H1 (cell line): ENCODE results near the gene CLBA1. TPM values are rescaled to one million over a fixed set of nuclear protein-coding genes. Genes with fewer than 3 reads are reported as not detected.

Experiments
- CTCF ChIA-PET: fragments of 300-600 bp; sonication (Branson Sonifier 250); formaldehyde crosslinking; loops from one replicate; lab custom pipeline; 2021; ENCODE audit not compliant: partially characterized antibody; lab: Charles Lee
- POLR2A ChIA-PET: fragments of 300-600 bp; sonication (Branson Sonifier 250); formaldehyde crosslinking; loops from one replicate; lab custom pipeline; 2021; ENCODE audit warnings: inconsistent platforms; ENCODE audit not compliant: partially characterized antibody; lab: Charles Lee
- DNase-seq, 2 experiments: peaks; one replicate each; pipeline versions ENCODE4 v3.0.0 to v3.0.0-alpha.2; 2010 to 2022; ENCODE audit warnings: low spot score in 2 of 2, low read depth in 1 of 2, mixed read lengths in 1 of 2
- FAIRE-seq: peaks from 2 replicates; lab custom pipeline; 2011; peaks lifted over from hg19 to GRCh38; lab: Jason Lieb, UNC
- H2AFZ ChIP-seq: 2 replicates; pipeline ENCODE4 v1.8.1; 2012; ENCODE audit warnings: low read length, inconsistent platforms
- H2AK5ac ChIP-seq: 2 replicates; pipeline ENCODE4 v1.6.1; 2013; ENCODE audit warnings: low read depth, low read length
- H2BK120ac ChIP-seq: replicated peaks from 2 replicates; pipeline ENCODE3; 2013; ENCODE audit warnings: low read depth, low read length, inconsistent platforms
- H2BK12ac ChIP-seq: 2 replicates; pipeline ENCODE4 v1.6.1; 2013; ENCODE audit warnings: low read depth, low read length
- H2BK15ac ChIP-seq: 2 replicates; pipeline ENCODE4 v1.6.1; 2013; ENCODE audit warnings: low read length
- H2BK20ac ChIP-seq: 2 replicates; pipeline ENCODE4 v1.6.1; 2013; ENCODE audit warnings: low read length
- H2BK5ac ChIP-seq: 2 replicates; pipeline ENCODE4 v1.6.1; 2013; ENCODE audit warnings: low read depth, low read length
- H3K14ac ChIP-seq: 2 replicates; pipeline ENCODE4 v1.6.1; 2013; ENCODE audit warnings: inconsistent platforms; ENCODE audit not compliant: insufficient read length
- H3K18ac ChIP-seq: 2 replicates; pipeline ENCODE4 v1.6.1; 2013; ENCODE audit warnings: low read length; ENCODE audit errors: extremely low read depth
- H3K23ac ChIP-seq: 2 replicates; pipeline ENCODE4 v1.6.1; 2013; ENCODE audit warnings: inconsistent platforms; ENCODE audit not compliant: insufficient read length
- H3K23me2 ChIP-seq: 2 replicates; pipeline ENCODE4 v1.6.1; 2013; ENCODE audit warnings: low read depth, low read length
- H3K27ac ChIP-seq: 2 replicates; pipeline ENCODE4 v1.6.1; 2011; ENCODE audit warnings: low read depth, low read length, inconsistent platforms
- H3K27me3 ChIP-seq, 4 experiments: replicated peaks in 1 of 4; 1 replicate in 1 of 4; 2 replicates in 3 of 4; pipeline versions ENCODE4 v1.6.1 to v1.8.1; 2011 to 2013; ENCODE audit warnings: low read length in 3 of 4, mild to moderate bottlenecking in 3 of 4, inconsistent platforms in 2 of 4, mixed read lengths in 2 of 4, moderate library complexity in 1 of 4; ENCODE audit not compliant: control insufficient read depth in 3 of 4, insufficient read depth in 3 of 4; ENCODE audit errors: extremely low read depth in 1 of 4
- H3K36me3 ChIP-seq, 4 experiments: 2 replicates each; pipeline versions ENCODE4 v1.6.1 to v1.8.1; 2011 to 2013; ENCODE audit warnings: mild to moderate bottlenecking in 4 of 4, low read length in 3 of 4, moderate library complexity in 2 of 4, control low read depth in 1 of 4, inconsistent platforms in 1 of 4; ENCODE audit not compliant: insufficient read depth in 4 of 4, control insufficient read depth in 2 of 4
- H3K4ac ChIP-seq: replicated peaks from 2 replicates; pipeline ENCODE3; 2013; ENCODE audit warnings: low read length, low read depth, mixed read lengths, inconsistent platforms; ENCODE audit not compliant: insufficient read length
- H3K4me1 ChIP-seq, 4 experiments: replicated peaks in 1 of 4; 1 replicate in 1 of 4; 2 replicates in 3 of 4; pipeline versions ENCODE4 v1.6.1 to v1.8.1; 2011 to 2013; ENCODE audit warnings: low read length in 3 of 4, inconsistent platforms in 2 of 4, mixed read lengths in 1 of 4; ENCODE audit not compliant: insufficient read depth in 4 of 4, control insufficient read depth in 3 of 4
- H3K4me2 ChIP-seq, 2 experiments: 2 replicates each; pipeline versions ENCODE4 v1.6.1 to v1.8.1; 2011 to 2013; ENCODE audit warnings: low read depth in 2 of 2, low read length in 2 of 2, control low read depth in 1 of 2, inconsistent platforms in 1 of 2, mild to moderate bottlenecking in 1 of 2; ENCODE audit not compliant: insufficient read depth in 1 of 2
- H3K4me3 ChIP-seq, 4 experiments: fragments of 200-600, 300-600 bp in 1 of 4; sonication (generic), shearing (Covaris generic), sonication (Bioruptor Twin) in 1 of 4; 2 replicates each; pipeline versions ENCODE4 v1.5.1 to v1.8.1; 2011 to 2016; ENCODE audit warnings: low read length in 4 of 4, low read depth in 3 of 4, control low read depth in 2 of 4, inconsistent platforms in 2 of 4, mild to moderate bottlenecking in 2 of 4, mixed read lengths in 1 of 4, moderate library complexity in 1 of 4; ENCODE audit not compliant: insufficient read depth in 2 of 4; ENCODE audit errors: extremely low read depth in 1 of 4
- H3K56ac ChIP-seq: replicated peaks from 2 replicates; pipeline ENCODE3; 2013; ENCODE audit warnings: low read depth, mild to moderate bottlenecking, mixed read lengths, low read length, inconsistent platforms; ENCODE audit not compliant: insufficient read length
- H3K79me1 ChIP-seq: 2 replicates; pipeline ENCODE4 v1.6.1; 2013; ENCODE audit warnings: low read depth, low read length, control low read depth
- H3K79me2 ChIP-seq, 2 experiments: 2 replicates each; pipeline versions ENCODE4 v1.6.1 to v1.8.1; 2012 to 2013; ENCODE audit warnings: low read length in 2 of 2, mild to moderate bottlenecking in 2 of 2, inconsistent platforms in 1 of 2; ENCODE audit not compliant: insufficient read depth in 2 of 2, control insufficient read depth in 1 of 2
- H3K9ac ChIP-seq, 4 experiments: replicated peaks in 1 of 4; 1 replicate in 1 of 4; 2 replicates in 3 of 4; pipeline versions ENCODE4 v1.6.1 to v1.8.1; 2011 to 2013; ENCODE audit warnings: low read depth in 3 of 4, low read length in 3 of 4, control low read depth in 2 of 4, mild to moderate bottlenecking in 2 of 4, moderate library complexity in 2 of 4, inconsistent platforms in 1 of 4; ENCODE audit errors: extremely low read depth in 1 of 4
- H3K9me3 ChIP-seq, 2 experiments: 2 replicates each; pipeline versions ENCODE4 v1.6.1 to v1.8.1; 2012 to 2013; ENCODE audit warnings: mild to moderate bottlenecking in 2 of 2, moderate library complexity in 2 of 2, control low read depth in 1 of 2, inconsistent platforms in 1 of 2, low read depth in 1 of 2, low read length in 1 of 2, mixed read lengths in 1 of 2; ENCODE audit not compliant: insufficient read depth in 2 of 2
- H4K20me1 ChIP-seq, 2 experiments: replicated peaks in 1 of 2; 2 replicates each; pipeline versions ENCODE3 to v1.8.1; 2011 to 2013; ENCODE audit warnings: inconsistent platforms in 2 of 2, low read length in 2 of 2, mild to moderate bottlenecking in 1 of 2; ENCODE audit not compliant: insufficient read depth in 2 of 2, control insufficient read depth in 1 of 2
- H4K5ac ChIP-seq: 2 replicates; pipeline ENCODE4 v1.6.1; 2013; ENCODE audit warnings: low read length, low read depth, mixed read lengths, inconsistent platforms; ENCODE audit not compliant: insufficient read length
- H4K8ac ChIP-seq: 2 replicates; pipeline ENCODE4 v1.8.0; 2013; ENCODE audit warnings: mild to moderate bottlenecking, moderate library complexity, low read length, inconsistent platforms; ENCODE audit not compliant: insufficient read depth; ENCODE audit errors: extremely low read depth
- H4K91ac ChIP-seq: replicated peaks from 2 replicates; pipeline ENCODE3; 2013; ENCODE audit warnings: low read length, mixed read lengths, inconsistent platforms; ENCODE audit not compliant: insufficient read length
- CBX8 ChIP-seq: fragments of 300-800, 300-1000 bp; sonication (generic); IDR thresholded peaks from 2 replicates; pipeline ENCODE4 v1.7.1; 2016; ENCODE audit warnings: low read depth, low read length, borderline replicate concordance
- CEBPB ChIP-seq: IDR thresholded peaks from 2 replicates; pipeline ENCODE4 v1.6.1; 2012; ENCODE audit warnings: low read depth, low read length
- CHD1 ChIP-seq: IDR thresholded peaks from 2 replicates; pipeline ENCODE4 v1.6.1; 2012; ENCODE audit warnings: low read depth, low read length, improper control_type of control experiment
- EGR1 ChIP-seq: IDR thresholded peaks from 2 replicates; pipeline ENCODE4 v1.6.1; 2011; ENCODE audit warnings: low read depth, low read length, borderline replicate concordance
- EP300 ChIP-seq, 2 experiments: IDR thresholded peaks; 1 replicate in 1 of 2; 2 replicates in 1 of 2; pipeline ENCODE4 v1.6.1; 2011 to 2012; ENCODE audit warnings: low read depth in 2 of 2, low read length in 2 of 2, mild to moderate bottlenecking in 2 of 2, borderline replicate concordance in 1 of 2, inconsistent platforms in 1 of 2, moderate library complexity in 1 of 2
- KDM4A ChIP-seq: IDR thresholded peaks from one replicate; pipeline ENCODE4 v1.7.1; 2012; ENCODE audit warnings: low read depth, mild to moderate bottlenecking, moderate library complexity, low read length, inconsistent platforms; ENCODE audit not compliant: severe bottlenecking
- KDM5A ChIP-seq: fragments of 200-600 bp; IDR thresholded peaks from 2 replicates; pipeline ENCODE4 v1.7.1; 2012; ENCODE audit warnings: mild to moderate bottlenecking, low read length, inconsistent platforms, mixed read lengths
- MAFK ChIP-seq: IDR thresholded peaks from 2 replicates; pipeline ENCODE4 v1.6.1; 2012; ENCODE audit warnings: low read depth, mild to moderate bottlenecking, improper control_type of control experiment, low read length
- NRF1 ChIP-seq: IDR thresholded peaks from 2 replicates; pipeline ENCODE4 v1.6.1; 2011; ENCODE audit warnings: mild to moderate bottlenecking, low read depth, low read length, improper control_type of control experiment
- PHF8 ChIP-seq: fragments of 200-600 bp; sonication (generic); conservative IDR thresholded peaks from 2 replicates; pipeline ENCODE4 v1.7.1; 2012; ENCODE audit warnings: low read depth, mild to moderate bottlenecking, inconsistent platforms, low read length, moderate library complexity
- SIRT6 ChIP-seq: IDR thresholded peaks from one replicate; pipeline ENCODE4 v1.7.1; 2012; ENCODE audit warnings: low read length, inconsistent platforms
- SP2 ChIP-seq: IDR thresholded peaks from 2 replicates; pipeline ENCODE4 v1.6.1; 2012; ENCODE audit warnings: mild to moderate bottlenecking, low read length, inconsistent platforms
- SP4 ChIP-seq: IDR thresholded peaks from 2 replicates; pipeline ENCODE4 v1.6.1; 2012; ENCODE audit warnings: low read length, inconsistent platforms
- TBP ChIP-seq: IDR thresholded peaks from 2 replicates; pipeline ENCODE4 v1.6.1; 2011; ENCODE audit warnings: low read depth, low read length, improper control_type of control experiment
- WGBS, 2 experiments: shearing (Covaris generic) in 1 of 2; methylation state at CpG; one replicate each; pipeline versions ENCODE4 v1.1.6 to v1.1.7; 2013 to 2015; ENCODE audit warnings: low lambda C conversion rate in 2 of 2, mixed read lengths in 2 of 2, inconsistent platforms in 1 of 2, low coverage in 1 of 2, missing lambda C conversion rate in 1 of 2; ENCODE audit not compliant: insufficient replicate concordance in 2 of 2, insufficient coverage in 1 of 2, insufficient read length in 1 of 2; ENCODE audit errors: extremely low coverage in 1 of 2, missing lambda C conversion rate in 1 of 2; 5-methylcytosine and 5-hydroxymethylcytosine counted together
- polyA plus RNA-seq, 7 experiments: library from polyadenylated mRNA; depleted of rRNA in 3 of 7; stranded (reverse) in 5 of 7; unstranded in 2 of 7; fragments of >200 nt in 5 of 7; fragments of 200-250 nt in 2 of 7; gene quantifications; 1 replicate in 5 of 7; 2 replicates in 1 of 7; 4 replicates in 1 of 7; pipeline versions ENCODE4 v1.2.1 to v1.2.3, GENCODE V29; 2011 to 2013; ENCODE audit warnings: missing spikeins in 2 of 7, mixed read lengths in 2 of 7
- total RNA-seq: library from RNA; stranded (reverse); fragmentation: NEBNext Ultra II Directional; extraction: Animal tissue kit (Norgen Biotek cat#: 25700); gene quantifications from 2 replicates; pipeline ENCODE4 v1.2.1, GENCODE V29; 2021
- TF ChIP-seq, protein P1 (sequence below): IDR thresholded peaks from 2 replicates; pipeline ENCODE4 v1.6.1; 2011; ENCODE audit warnings: low read depth, mild to moderate bottlenecking, low read length; ENCODE audit not compliant: insufficient read depth

CLBA1 gene
- total and polyA plus RNA-seq, 2 of the 8 experiments (the other 6 are each of a cell fraction or from before 2014, with no cell fraction given) = 1.6 to 2.4 TPM

GRCh38 chr14:104973135-104973384, 12.5 kb upstream of the CLBA1 start:
- Histone ChIP-seq H3K23me2 (peaks cover 5% of the 10 kb centered on the region; the same call in 1 of the 2 replicates), H4K91ac (no peak overlapping the region), H3K18ac (no peak overlapping the region; the same call in 1 of the 2 replicates), H3K4me3 (no peak overlapping the region), H2BK5ac (no peak overlapping the region), H3K14ac (no peak overlapping the region), H3K9me3 (no peaks in the 10 kb centered on the region), H2AFZ (no peak overlapping the region), H2BK15ac (0 out of 2 replicates have a peak overlapping the region, but pooled peaks have one; percentile 46), H3K79me2 (no peaks in the 10 kb centered on the region), H3K4me1 (peaks cover 0 to 18% (median 9%) of the 10 kb centered on the region in 4 experiments; a peak in 5 of 7 replicates), H3K36me3 (no peaks in the 10 kb centered on the region), H3K23ac (no peak overlapping the region), H3K27ac (no peak overlapping the region), H3K79me1 (no peaks in the 10 kb centered on the region), H3K9ac (no peak overlapping the region), H3K56ac (no peak overlapping the region), H4K5ac (no peak overlapping the region), H2AK5ac (no peak overlapping the region), H4K20me1 (peaks cover 4 to 5% of the 10 kb centered on the region in 2 experiments), H4K8ac (no peak overlapping the region; the same call in 1 of the 2 replicates), H2BK120ac (no peak overlapping the region), H2BK20ac (no peak overlapping the region; the same call in 1 of the 2 replicates), H2BK12ac (peak overlapping the region; percentile 50; the same call in 1 of the 2 replicates), H3K4me2 (no peak overlapping the region), H3K27me3 (peaks cover 15 to 18% (median 18%) of the 10 kb centered on the region in 4 experiments; a peak in 6 of 7 replicates), H3K4ac (peak overlapping the region; percentile 78)
- POLR2A ChIA-PET = no interaction called here
- CTCF ChIA-PET = interaction anchor here (0.7 to 11.5 kb wide), 9 partner anchors 38 to 109 kb away, joined by 3 to 161 read pairs (median 4); no protein-coding TSS in a partner anchor
- FAIRE-seq = no peak
- DNase-seq = no peak
- WGBS, 2 experiments = 73% methylated on average over 11 of the region's 12 CpGs; no CpG with 5 or more reads in 1 of the 2 experiments
- TF ChIP-seq SIRT6 = no peak
- no peak for TF ChIP-seq TBP
- no peak for TF ChIP-seq KDM4A
- no peak for TF ChIP-seq EGR1
- no peak for TF ChIP-seq CEBPB
- no peak for TF ChIP-seq CBX8
- no peak for TF ChIP-seq PHF8
- TF ChIP-seq, protein P1, sequence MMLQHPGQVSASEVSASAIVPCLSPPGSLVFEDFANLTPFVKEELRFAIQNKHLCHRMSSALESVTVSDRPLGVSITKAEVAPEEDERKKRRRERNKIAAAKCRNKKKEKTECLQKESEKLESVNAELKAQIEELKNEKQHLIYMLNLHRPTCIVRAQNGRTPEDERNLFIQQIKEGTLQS = no peak
- TF ChIP-seq NRF1 = no peak
- no peak for TF ChIP-seq CHD1
- TF ChIP-seq SP4 = no peak
- TF ChIP-seq KDM5A = no peak
- no peak for TF ChIP-seq SP2
- TF ChIP-seq MAFK = no peak
- TF ChIP-seq EP300 (IDR thresholded peaks at IDR 0.05; ENCODE audit: borderline replicate concordance in 1 of 2, low read depth in 2 of 2, low read length in 2 of 2) = no peak
